HUES64 (cell line): ENCODE measurements around the gene DLX4.

Source experiments
- H3K27ac ChIP-seq: 2 replicates; pipeline ENCODE4 v1.7.0; 2013; ENCODE audit warnings: low read depth, low read length, inconsistent platforms
- H3K27me3 ChIP-seq: 2 replicates; pipeline ENCODE4 v1.6.1; 2013; ENCODE audit warnings: mild to moderate bottlenecking, low read length; ENCODE audit not compliant: insufficient read depth
- H3K36me3 ChIP-seq: 2 replicates; pipeline ENCODE4 v1.6.1; 2013; ENCODE audit warnings: mild to moderate bottlenecking, low read length; ENCODE audit not compliant: insufficient read depth
- H3K4me1 ChIP-seq: 2 replicates; pipeline ENCODE4 v1.6.1; 2013; ENCODE audit warnings: mild to moderate bottlenecking, low read length, moderate library complexity; ENCODE audit not compliant: insufficient read depth
- H3K4me3 ChIP-seq: 2 replicates; pipeline ENCODE4 v1.5.1; 2013; ENCODE audit warnings: mild to moderate bottlenecking, low read length, moderate library complexity
- H3K9ac ChIP-seq: 2 replicates; pipeline ENCODE4 v1.6.1; 2013; ENCODE audit warnings: mild to moderate bottlenecking, low read depth, low read length
- H3K9me3 ChIP-seq: 2 replicates; pipeline ENCODE4 v1.6.1; 2013; ENCODE audit warnings: low read depth, low read length; ENCODE audit not compliant: insufficient read depth
- WGBS: fragments of 150-250, 120-280 bp; methylation state at CpG from one replicate; pipeline ENCODE4 v1.1.7; 2013; ENCODE audit warnings: missing lambda C conversion rate; 5-methylcytosine and 5-hydroxymethylcytosine counted together

The DLX4 gene

GRCh38 chr17:50021681-50022370 is 52.8 kb downstream of the DLX4 start:
- Histone ChIP-seq H3K9me3 (peaks cover 5% of the 10 kb centered on the region), H3K36me3 (no peaks in the 10 kb centered on the region), H3K9ac (no peak overlapping the region), H3K4me1 (no peaks in the 10 kb centered on the region), H3K27ac (no peak overlapping the region), H3K27me3 (no peaks in the 10 kb centered on the region), H3K4me3 (no peak overlapping the region)
- WGBS, result 90% methylated on average over 6 of the region's 6 CpGs

- H3K9me3 ChIP-seq, result peaks cover 5% of the 10 kb centered on the region
- no peak overlapping the region for H3K4me3 ChIP-seq
- H3K27me3 ChIP-seq, result no peaks in the 10 kb centered on the region
- no peak overlapping the region for H3K27ac ChIP-seq
- WGBS, result 77% methylated on average over 6 of the region's 6 CpGs
- no peaks in the 10 kb centered on the region for H3K36me3 ChIP-seq
- no peak overlapping the region for H3K9ac ChIP-seq
- 0 out of 2 replicates have a peak, but pooled peaks cover 4% of the 10 kb centered on the region for H3K4me1 ChIP-seq
Observed at GRCh38 chr17:50022463-50023130, 53.6 kb downstream of the DLX4 start.

- Histone ChIP-seq H3K4me3 (no peak overlapping the region), H3K9ac (no peak overlapping the region), H3K27me3 (no peaks in the 10 kb centered on the region), H3K27ac (no peak overlapping the region), H3K9me3 (peaks cover 5% of the 10 kb centered on the region), H3K36me3 (no peaks in the 10 kb centered on the region), H3K4me1 (peaks cover 13% of the 10 kb centered on the region; the same call in 1 of the 2 replicates)
- WGBS, result 72% methylated on average over 6 of the region's 8 CpGs
Observed at GRCh38 chr17:50023520-50023919, 54.5 kb downstream of the DLX4 start.
